Prostate gland (tissue), 2 donors: ENCODE data around the gene CCDC92. TPM values are rescaled to one million over a fixed set of nuclear protein-coding genes. Genes with fewer than 3 reads are reported as not detected.
"Not testable (repeated sequence)": the region's sequence is repeated elsewhere in the genome, so short reads cannot be mapped to it uniquely, and the experiment has no call there.

Experiments used
- DNase-seq: peaks from one replicate; pipeline ENCODE4 v3.0.0-alpha.2; 2019; ENCODE audit warnings: low spot score
- H3K27ac ChIP-seq, 2 donors: fragments of 200-600 bp; sonication (generic); 2 replicates each; pipeline ENCODE4 v1.5.1; 2017 to 2019
- H3K27me3 ChIP-seq: fragments of 200-600 bp; sonication (generic); replicated peaks from 2 replicates; pipeline ENCODE4 v1.5.1; 2019; ENCODE audit not compliant: insufficient read depth
- H3K36me3 ChIP-seq, 2 donors: fragments of 200-600 bp; sonication (generic); 1 replicate in 1 of 2; 2 replicates in 1 of 2; pipeline versions ENCODE4 v1.5.1 to v1.8.1; 2017 to 2019
- H3K4me1 ChIP-seq: fragments of 200-600 bp; sonication (generic); replicated peaks from 2 replicates; pipeline ENCODE4 v1.5.1; 2019
- H3K4me3 ChIP-seq, 2 donors: fragments of 200-600 bp; sonication (generic); 2 replicates each; pipeline ENCODE4 v1.5.1; 2017 to 2019
- H3K9me3 ChIP-seq: fragments of 200-600 bp; sonication (generic); 2 replicates; pipeline ENCODE4 v1.5.1; 2017
- CTCF ChIP-seq, 4 experiments: fragments of 200-600 bp in 2 of 4; fragments of 450-650 bp in 2 of 4; sonication (generic) in 2 of 4; IDR thresholded peaks; 1 replicate in 3 of 4; 2 replicates in 1 of 4; pipeline ENCODE4 v1.5.1; 2016 to 2019; ENCODE audit warnings: antibody characterized with exemption in 4 of 4, mild to moderate bottlenecking in 2 of 4, moderate library complexity in 2 of 4
- POLR2A ChIP-seq: fragments of 450-650 bp; IDR thresholded peaks from one replicate; pipeline ENCODE4 v1.6.1; 2016; ENCODE audit warnings: antibody characterized with exemption, mild to moderate bottlenecking
- POLR2AphosphoS5 ChIP-seq: sonication (generic); formaldehyde crosslinking; IDR thresholded peaks from one replicate; pipeline ENCODE4 v1.6.1; 2017; ENCODE audit warnings: antibody characterized with exemption
- WGBS: methylation state at CpG from one replicate; pipeline ENCODE4 v1.1.5; 2018; 5-methylcytosine and 5-hydroxymethylcytosine counted together
- intact Hi-C: fragments of 100-400 bp; cut with DNase I; formaldehyde crosslinking; loops from one replicate; pipeline ENCODE4 v1.14.2; 2022
- total RNA-seq, 2 donors: library from RNA; depleted of rRNA; stranded (reverse); fragments of >200 nt; gene quantifications; one replicate each; pipeline ENCODE4 v1.1.0, GENCODE V29; 2016

CCDC92 gene
- total RNA-seq, 2 donors from 2014 or later, result 22.4 to 42.9 TPM

- Histone ChIP-seq H3K27ac (no peak overlapping the region), H3K27me3 (no peaks in the 10 kb centered on the region), H3K9me3 (no peaks in the 10 kb centered on the region), H3K4me3 (no peak overlapping the region), H3K4me1 (no peaks in the 10 kb centered on the region), H3K36me3 (peaks cover 0 to 3% of the 10 kb centered on the region in 2 donors)
- no peak for DNase-seq
- intact Hi-C loops, result no loop called here
- TF ChIP-seq CTCF (IDR thresholded peaks at IDR 0.05) (no peak), POLR2AphosphoS5 (no peak), POLR2A (no peak)
- 89% methylated on average over 11 of the region's 11 CpGs for WGBS
Observed at GRCh38 chr12:123948401-123948795, 24.2 kb downstream of the CCDC92 start.

- intact Hi-C loops, H3K27ac ChIP-seq, H3K36me3 ChIP-seq, DNase-seq, H3K27me3 ChIP-seq, H3K4me3 ChIP-seq, H3K4me1 ChIP-seq, H3K9me3 ChIP-seq: not testable (repeated sequence)
- 64% methylated on average over 7 of the region's 7 CpGs for WGBS
Observed at GRCh38 chr12:123947531-123947930, 25.1 kb downstream of the CCDC92 start.

GRCh38 chr12:123946516-123947505 is 25.8 kb downstream of the CCDC92 start:
- H3K36me3 ChIP-seq, H3K27me3 ChIP-seq, H3K27ac ChIP-seq, H3K4me1 ChIP-seq, H3K9me3 ChIP-seq, intact Hi-C loops, DNase-seq, H3K4me3 ChIP-seq: not testable (repeated sequence)
- 94% methylated on average over 35 of the region's 35 CpGs for WGBS

- no peaks in the 10 kb centered on the region for H3K9me3 ChIP-seq
- intact Hi-C loops, result no loop called here
- 79% methylated on average over 8 of the region's 8 CpGs for WGBS
- TF ChIP-seq CTCF (IDR thresholded peaks at IDR 0.05) (no peak), POLR2A (no peak), POLR2AphosphoS5 (no peak)
- H3K27ac ChIP-seq, result no peak overlapping the region
- H3K27me3 ChIP-seq, result no peaks in the 10 kb centered on the region
- H3K4me1 ChIP-seq, result no peaks in the 10 kb centered on the region
- no peak for DNase-seq
- H3K4me3 ChIP-seq, result no peak overlapping the region
- H3K36me3 ChIP-seq, result peaks cover 0 to 3% of the 10 kb centered on the region in 2 donors
Observed at GRCh38 chr12:123946152-123946515, 26.5 kb downstream of the CCDC92 start.

- intact Hi-C loops, result no loop called here
- Histone ChIP-seq H3K4me1 (no peaks in the 10 kb centered on the region), H3K4me3 (no peak overlapping the region), H3K27ac (no peak overlapping the region), H3K36me3 (peaks cover 0 to 3% of the 10 kb centered on the region in 2 donors), H3K27me3 (no peaks in the 10 kb centered on the region), H3K9me3 (no peaks in the 10 kb centered on the region)
- TF ChIP-seq POLR2A (no peak), CTCF (IDR thresholded peaks at IDR 0.05) (no peak), POLR2AphosphoS5 (no peak)
- 81% methylated on average over 25 of the region's 25 CpGs for WGBS
- no peak for DNase-seq
Observed at GRCh38 chr12:123945287-123946151, 27.1 kb downstream of the CCDC92 start.
